ENCODE data around the gene KHDRBS2.

GRCh38 chr6:62272114-62272513, 13.9 kb downstream of the KHDRBS2 start:
- TF ChIP-seq CTCF (IDR thresholded peaks at IDR 0.05) = no peak
- no peak for TF ChIP-seq POLR2AphosphoS5 (IDR thresholded peaks at IDR 0.05)
- no peak for TF ChIP-seq POLR2A (IDR thresholded peaks at IDR 0.05)
- no peak for TF ChIP-seq EP300 (IDR thresholded peaks at IDR 0.05)
